ENCODE data around the gene ATP1A3.

DNA sequence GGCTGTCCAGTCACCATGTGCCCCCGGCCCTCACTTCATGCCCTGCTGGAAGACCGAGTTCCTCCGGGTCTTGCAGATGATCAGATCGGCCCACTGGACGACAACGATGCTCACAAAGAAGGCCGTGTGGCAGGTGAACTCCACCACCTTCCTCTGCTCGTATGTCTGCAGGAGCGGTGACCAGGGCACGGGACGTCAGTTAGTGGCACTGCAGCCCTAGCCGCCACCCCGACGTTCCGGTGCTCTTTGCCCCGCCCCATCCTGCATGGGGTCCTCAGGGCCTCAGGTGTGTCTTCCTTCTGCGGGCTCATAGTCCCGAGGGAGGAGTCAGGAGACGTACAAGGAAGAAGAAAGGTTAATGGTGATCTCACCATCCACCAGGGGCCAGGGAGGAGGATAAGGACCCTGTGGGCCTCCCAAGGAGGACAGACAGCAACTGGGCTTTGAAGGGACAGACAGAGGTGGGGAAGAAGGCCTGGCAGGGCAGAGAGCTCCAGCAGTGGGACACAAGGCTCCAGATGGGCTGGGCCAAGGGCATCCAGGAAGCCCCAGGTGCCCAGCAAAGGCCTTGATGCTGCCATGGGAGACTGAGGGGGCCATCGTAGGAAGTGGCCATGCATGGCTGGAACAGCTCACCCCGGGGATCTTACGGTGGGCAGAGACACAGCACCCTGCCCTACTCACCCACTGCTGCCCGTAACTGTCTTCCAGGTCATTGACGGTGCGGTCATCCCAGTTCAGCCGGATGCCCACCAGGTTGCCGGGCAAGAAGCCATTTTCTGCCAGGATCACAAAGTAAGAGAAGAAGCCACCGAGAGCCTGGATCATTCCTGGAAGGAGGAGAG lies 25.1 kb downstream of the ATP1A3 start:
- TF ChIP-seq POLR2A (IDR thresholded peaks at IDR 0.05), result no peak
- no peak for TF ChIP-seq POLR2AphosphoS5 (IDR thresholded peaks at IDR 0.05)
- no peak for TF ChIP-seq CTCF (IDR thresholded peaks at IDR 0.05)
